Neural progenitor cell (in vitro differentiated cells): ENCODE results near the gene ANK3.

Source experiments
- CTCF ChIP-seq: fragments of 200-600 bp; sonication (generic); IDR thresholded peaks from 2 replicates; pipeline ENCODE4 v1.5.1; 2017; ENCODE audit warnings: antibody characterized with exemption, mild to moderate bottlenecking
- EZH2 ChIP-seq: fragments of 200-600 bp; sonication (generic); IDR thresholded peaks from 2 replicates; pipeline ENCODE4 v1.6.1; 2017; ENCODE audit warnings: antibody characterized with exemption, mild to moderate bottlenecking, moderate library complexity
- EZH2phosphoT487 ChIP-seq: fragments of 200-600 bp; sonication (generic); IDR thresholded peaks from 2 replicates; pipeline ENCODE4 v1.6.1; 2017; ENCODE audit warnings: antibody characterized with exemption

GRCh38 chr10:60382946-60383681 is 6.6 kb downstream of the ANK3 start:
- no peak for TF ChIP-seq EZH2
- no peak for TF ChIP-seq CTCF
- no peak for TF ChIP-seq EZH2phosphoT487
